Heart left ventricle (tissue), 13 donors: ENCODE measurements around the gene TCEANC2.

Experiments
- POLR2A ChIP-seq, 2 donors: fragments of 450-650 bp; IDR thresholded peaks; one replicate each; pipeline ENCODE4 v1.6.1; 2017; ENCODE audit warnings: antibody characterized with exemption in 2 of 2, mild to moderate bottlenecking in 2 of 2, moderate library complexity in 2 of 2
- TF ChIP-seq, protein P1 (sequence below), 12 donors: fragments of 200-600 bp; sonication (generic) in 4 of 12; IDR thresholded peaks; one replicate each; pipeline versions ENCODE4 v1.5.0 to v1.8.0; 2018 to 2022; ENCODE audit warnings: antibody characterized with exemption in 12 of 12, mild to moderate bottlenecking in 5 of 12
- donor health status: ischemic (EF 13 %, LVEDD 7.1; RV severe dilation, severe dysfunction).
- donor health status: DM: no; HTN: yes; CAD: no.
- donor health status: DM: no; HTN: no; CAD: no.
- donor health status: ischemic (EF 25% LVEDD 6.9; RV normal size, moderate dysfunction).
- donor health status: ischemic (EF 25% LVEDD 5.7; RV mildly dilated, moderate dysfunction).
- donor health status: ischemic (EF 35%, LVEDD 5.7; RV mildly dilated, moderate dysfunction).
- donor health status: nonischemic (EF 11% LVEDD 7.7; RV severe dilation, severe dysfunction).
- donor health status: DM: yes; HTN: yes; CAD: no.
- donor health status: PGD.
- donor health status: ischemic (EF 29% LVEDD 5.4; RV normal size, mild dysfunction).
- donor health status: nonischemic (EF 23%, LVEDD 6.1; RV moderate dilation, normal function).

- TF ChIP-seq POLR2A (IDR thresholded peaks at IDR 0.05): no peak
- TF ChIP-seq, protein P1, sequence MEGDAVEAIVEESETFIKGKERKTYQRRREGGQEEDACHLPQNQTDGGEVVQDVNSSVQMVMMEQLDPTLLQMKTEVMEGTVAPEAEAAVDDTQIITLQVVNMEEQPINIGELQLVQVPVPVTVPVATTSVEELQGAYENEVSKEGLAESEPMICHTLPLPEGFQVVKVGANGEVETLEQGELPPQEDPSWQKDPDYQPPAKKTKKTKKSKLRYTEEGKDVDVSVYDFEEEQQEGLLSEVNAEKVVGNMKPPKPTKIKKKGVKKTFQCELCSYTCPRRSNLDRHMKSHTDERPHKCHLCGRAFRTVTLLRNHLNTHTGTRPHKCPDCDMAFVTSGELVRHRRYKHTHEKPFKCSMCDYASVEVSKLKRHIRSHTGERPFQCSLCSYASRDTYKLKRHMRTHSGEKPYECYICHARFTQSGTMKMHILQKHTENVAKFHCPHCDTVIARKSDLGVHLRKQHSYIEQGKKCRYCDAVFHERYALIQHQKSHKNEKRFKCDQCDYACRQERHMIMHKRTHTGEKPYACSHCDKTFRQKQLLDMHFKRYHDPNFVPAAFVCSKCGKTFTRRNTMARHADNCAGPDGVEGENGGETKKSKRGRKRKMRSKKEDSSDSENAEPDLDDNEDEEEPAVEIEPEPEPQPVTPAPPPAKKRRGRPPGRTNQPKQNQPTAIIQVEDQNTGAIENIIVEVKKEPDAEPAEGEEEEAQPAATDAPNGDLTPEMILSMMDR (IDR thresholded peaks at IDR 0.05): no peak
These were observed 91.0 kb downstream of the TCEANC2 start for GRCh38 chr1:54144366-54144765.
